Activated CD4-positive, alpha-beta T cell treated with anti-CD3 and anti-CD28 coated beads for 36 hours (primary cell): Measurements from ENCODE around the gene SLC41A1. TPM values are rescaled to one million over a fixed set of nuclear protein-coding genes. Genes with fewer than 3 reads are reported as not detected.

Experiments
- ATAC-seq: fragments of 200-7000 bp; cut with Tn5 transposase; one replicate; pipeline ENCODE4 v1.10.0; 2021; ENCODE audit warnings: mild to moderate bottlenecking, moderate library complexity
- CTCF ChIA-PET: fragments of 350-600 bp; sonication (Branson Sonifier 250); formaldehyde crosslinking; loops from one replicate; lab custom pipeline; 2021; ENCODE audit warnings: antibody characterized with exemption; lab: Charles Lee
- POLR2A ChIA-PET: fragments of 350-600 bp; sonication (Branson Sonifier 250); formaldehyde crosslinking; loops from one replicate; lab custom pipeline; 2021; ENCODE audit warnings: antibody characterized with exemption, inconsistent platforms; lab: Charles Lee
- DNase-seq: peaks from one replicate; pipeline ENCODE4 v3.0.0-alpha.2; 2020
- H3K27ac Mint-ChIP-seq: one replicate; pipeline ENCODE4 v1.8.0; 2021; ENCODE audit warnings: mixed read lengths
- H3K27me3 Mint-ChIP-seq: one replicate; pipeline ENCODE4 v1.8.0; 2021; ENCODE audit warnings: mixed read lengths
- H3K36me3 Mint-ChIP-seq: one replicate; pipeline ENCODE4 v1.8.0; 2021; ENCODE audit warnings: low read depth, mixed read lengths
- H3K4me1 Mint-ChIP-seq: one replicate; pipeline ENCODE4 v1.8.0; 2021; ENCODE audit warnings: mixed read lengths
- H3K4me3 Mint-ChIP-seq: one replicate; pipeline ENCODE4 v1.8.0; 2021; ENCODE audit warnings: mild to moderate bottlenecking, moderate library complexity, mixed read lengths
- H3K9me3 Mint-ChIP-seq: one replicate; pipeline ENCODE4 v1.8.0; 2021; ENCODE audit warnings: low read depth, mixed read lengths
- intact Hi-C, 2 experiments: fragments of 100-400 bp; cut with DNase I in 1 of 2; cut with micrococcal nuclease in 1 of 2; formaldehyde crosslinking; loops; one replicate each; pipeline versions ENCODE4 v1.14.2 to v1.15.1; 2022 to 2024; cut with DNase I, micrococcal nuclease
- total RNA-seq, 2 experiments: library from RNA; stranded (reverse); gene quantifications; one replicate each; pipeline ENCODE4 v1.2.3, GENCODE V29; 2021

The SLC41A1 gene
- total RNA-seq, 2 experiments from 2014 or later, result 34.4 to 41.5 TPM

DNA sequence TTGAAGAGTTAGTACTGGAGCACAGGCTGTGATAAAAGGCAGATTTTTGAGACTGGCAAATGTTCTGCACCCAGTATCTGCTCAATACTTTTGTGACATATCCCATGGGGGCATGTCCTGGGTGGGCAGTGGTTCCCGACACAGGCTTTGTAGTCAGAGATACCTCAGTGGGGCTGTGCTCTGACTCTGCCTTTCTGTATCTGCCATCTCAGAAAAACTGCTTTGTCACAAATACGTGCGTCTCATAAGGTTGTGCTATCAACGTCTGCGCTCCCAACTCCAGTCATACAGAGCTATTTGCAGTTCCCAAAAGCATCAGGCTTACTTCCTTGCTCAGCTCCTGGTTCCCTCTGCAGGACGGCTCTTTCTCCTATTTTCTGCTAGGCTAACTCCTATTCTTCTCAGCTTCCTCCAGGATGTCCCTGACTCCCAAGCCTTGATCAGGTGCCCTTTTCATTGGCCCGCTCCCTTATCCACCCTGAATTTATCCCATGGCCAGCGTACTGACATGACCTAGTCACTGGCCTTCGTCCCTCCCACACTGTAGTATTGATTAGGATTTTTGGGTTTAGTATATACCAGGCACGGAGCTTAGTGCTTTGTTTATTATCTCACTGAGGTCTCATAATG lies 25.6 kb downstream of the SLC41A1 start:
- ATAC-seq (no peak), DNase-seq (no peak)
- Mint-ChIP-seq H3K27ac (no peak overlapping the region), H3K4me3 (no peak overlapping the region), H3K27me3 (no peaks in the 10 kb centered on the region), H3K4me1 (peaks cover 5% of the 10 kb centered on the region), H3K36me3 (peaks cover 14% of the 10 kb centered on the region), H3K9me3 (no peaks in the 10 kb centered on the region)
- ChIA-PET POLR2A (no interaction called here), CTCF (interaction anchor here (0.7 to 2.7 kb wide), 4 partner anchors 24 to 319 kb away, joined by 3 to 15 read pairs (median 4); no protein-coding TSS in a partner anchor)
- intact Hi-C loops, result no loop called here

DNA sequence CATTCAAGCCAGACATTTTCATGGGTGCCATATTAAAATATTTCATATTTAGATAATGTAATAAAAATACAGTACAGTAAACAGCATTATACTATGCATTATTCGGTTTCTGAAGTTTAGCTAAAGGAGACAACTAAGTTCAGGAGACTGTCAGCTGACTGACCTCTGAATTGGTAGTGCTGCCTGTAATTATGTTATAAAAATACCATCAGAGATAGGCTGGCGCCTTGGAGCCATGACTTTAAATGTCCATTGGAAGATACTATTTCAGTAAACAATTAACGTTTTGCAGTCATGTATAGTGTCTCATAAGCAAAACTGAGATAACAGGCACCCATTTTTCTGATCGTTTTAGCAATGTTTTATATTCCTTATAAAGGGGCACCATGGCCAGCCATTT lies 26.4 kb downstream of the SLC41A1 start:
- intact Hi-C loops, result no loop called here
- H3K9me3 Mint-ChIP-seq, result no peaks in the 10 kb centered on the region
- DNase-seq (no peak), ATAC-seq (no peak)
- ChIA-PET POLR2A (interaction anchor here (0.7 kb wide), 1 partner anchor 30 kb away, joined by 5 read pairs; no protein-coding TSS in a partner anchor), CTCF (interaction anchor here (1.2 to 2.7 kb wide), 2 partner anchors 127 to 190 kb away, joined by 4 to 15 read pairs; no protein-coding TSS in a partner anchor)
- peaks cover 10% of the 10 kb centered on the region for H3K36me3 Mint-ChIP-seq
- no peak overlapping the region for H3K27ac Mint-ChIP-seq
- no peaks in the 10 kb centered on the region for H3K27me3 Mint-ChIP-seq
- no peak overlapping the region for H3K4me3 Mint-ChIP-seq
- H3K4me1 Mint-ChIP-seq, result peaks cover 5% of the 10 kb centered on the region

DNA sequence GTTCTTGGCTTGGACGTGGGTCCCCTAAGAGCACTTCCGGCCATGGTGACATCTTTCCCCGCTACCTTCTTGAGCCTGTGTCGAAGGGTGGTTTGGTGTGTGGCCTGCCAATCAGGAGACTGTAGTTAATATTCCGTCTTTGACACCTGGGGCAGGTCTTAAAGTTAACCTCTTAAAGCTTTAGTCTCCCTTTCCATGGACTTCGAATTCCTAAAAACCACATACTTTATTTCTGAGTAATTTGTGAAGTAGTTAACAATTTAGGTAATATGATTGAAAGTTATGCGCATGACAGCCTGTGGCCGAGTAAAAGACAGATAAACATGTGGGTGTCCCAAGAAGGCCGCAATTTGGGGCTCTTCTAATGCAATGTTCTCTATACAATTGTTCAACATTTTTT lies 27.6 kb downstream of the SLC41A1 start:
- DNase-seq, result no peak
- H3K4me1 Mint-ChIP-seq, result peaks cover 5% of the 10 kb centered on the region
- no peak for ATAC-seq
- CTCF ChIA-PET, result interaction anchor here (0.6 to 1.2 kb wide), 3 partner anchors 9 to 73 kb away, joined by 3 read pairs; no protein-coding TSS in a partner anchor
- no peaks in the 10 kb centered on the region for H3K27me3 Mint-ChIP-seq
- POLR2A ChIA-PET, result no interaction called here
- no peak overlapping the region for H3K4me3 Mint-ChIP-seq
- no peaks in the 10 kb centered on the region for H3K9me3 Mint-ChIP-seq
- intact Hi-C loops, result no loop called here
- no peak overlapping the region for H3K27ac Mint-ChIP-seq
- H3K36me3 Mint-ChIP-seq, result no peaks in the 10 kb centered on the region

DNA sequence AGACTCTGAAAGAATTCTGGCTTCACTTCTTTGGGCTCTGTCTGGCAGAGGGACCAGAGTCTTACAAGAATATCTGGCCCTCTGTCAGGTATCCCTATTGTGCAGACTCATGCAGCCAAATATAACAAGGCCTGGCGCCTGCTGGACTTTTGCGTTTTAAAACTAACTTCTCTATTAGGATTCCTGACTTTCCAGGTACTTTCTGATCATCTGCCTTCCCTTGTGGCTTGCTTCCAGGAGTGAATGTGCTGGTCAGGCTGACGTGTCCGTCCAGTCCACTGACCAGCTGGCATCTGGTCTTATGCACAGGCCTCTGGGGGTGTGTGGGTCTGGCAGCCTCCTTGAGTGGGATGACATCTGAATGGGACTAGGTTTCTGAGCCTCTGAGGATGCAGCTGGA lies 29.1 kb downstream of the SLC41A1 start:
- DNase-seq, result no peak
- intact Hi-C loops, result no loop called here
- Mint-ChIP-seq H3K27ac (no peak overlapping the region), H3K36me3 (no peaks in the 10 kb centered on the region), H3K9me3 (no peaks in the 10 kb centered on the region), H3K4me1 (peaks cover 5% of the 10 kb centered on the region), H3K27me3 (no peaks in the 10 kb centered on the region), H3K4me3 (no peak overlapping the region)
- no peak for ATAC-seq
- POLR2A ChIA-PET, result no interaction called here
- CTCF ChIA-PET, result no interaction called here

DNA sequence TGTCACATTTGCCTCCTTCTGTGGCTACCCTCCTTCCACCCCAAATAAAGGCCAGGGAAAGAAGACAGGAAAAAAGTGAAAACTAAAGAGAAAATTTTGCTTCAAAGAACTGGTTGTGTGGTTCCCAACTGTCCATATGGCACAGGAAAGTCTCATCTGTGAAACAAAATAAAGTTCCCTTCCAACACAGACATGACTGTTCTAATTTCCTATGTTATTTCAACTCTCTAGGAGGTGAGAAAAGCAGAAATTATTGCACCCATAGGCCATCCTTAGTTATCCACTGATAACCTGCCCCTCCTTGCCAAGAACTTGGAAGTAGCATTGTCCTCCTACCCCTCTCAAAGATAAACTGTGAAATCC lies 29.6 kb downstream of the SLC41A1 start:
- no peak for DNase-seq
- H3K4me1 Mint-ChIP-seq, result peaks cover 5% of the 10 kb centered on the region
- no peaks in the 10 kb centered on the region for H3K9me3 Mint-ChIP-seq
- H3K4me3 Mint-ChIP-seq, result no peak overlapping the region
- no peak for ATAC-seq
- H3K27ac Mint-ChIP-seq, result no peak overlapping the region
- intact Hi-C loops, result no loop called here
- ChIA-PET CTCF (interaction anchor here (1.0 to 1.7 kb wide), 4 partner anchors 31 to 194 kb away, joined by 3 to 6 read pairs (median 5); no protein-coding TSS in a partner anchor), POLR2A (no interaction called here)
- no peaks in the 10 kb centered on the region for H3K36me3 Mint-ChIP-seq
- no peaks in the 10 kb centered on the region for H3K27me3 Mint-ChIP-seq

DNA sequence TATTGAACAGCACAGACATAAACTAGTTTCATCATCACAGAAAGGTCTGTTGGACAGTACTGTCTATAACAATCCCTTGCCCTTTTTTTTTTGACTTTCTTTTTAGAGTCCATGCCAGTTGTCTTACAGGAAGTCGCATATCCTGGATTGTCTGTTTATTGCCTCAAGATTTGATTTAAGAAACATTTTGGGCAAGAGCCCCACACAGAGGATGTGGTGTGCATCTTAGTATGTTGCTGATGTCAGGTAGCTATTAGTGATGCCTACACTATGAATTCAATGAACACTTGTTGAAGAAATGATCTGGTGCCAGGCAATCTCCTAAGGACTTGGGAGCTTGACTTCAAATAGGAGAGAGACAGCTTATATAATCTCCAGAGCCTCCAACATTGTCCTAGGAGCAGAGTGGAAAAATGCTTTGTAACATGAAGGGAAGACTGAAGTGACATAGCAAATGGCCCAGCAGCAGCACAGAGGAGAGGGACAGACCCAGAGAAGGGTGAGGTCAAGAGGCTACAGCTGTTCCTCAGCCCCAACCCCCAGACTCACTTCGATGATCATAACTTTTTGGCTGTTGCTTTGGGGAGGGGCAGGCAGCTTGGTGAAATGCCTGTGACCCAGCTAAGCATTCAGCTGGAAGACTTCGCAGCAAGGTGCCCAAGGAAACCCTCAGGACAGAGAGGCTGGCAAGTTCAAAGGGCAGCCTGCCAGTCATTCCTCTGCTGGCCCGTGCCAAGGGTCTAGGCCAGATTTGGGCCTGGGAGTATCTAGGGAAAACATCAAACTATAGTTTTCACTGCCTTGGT lies 30.2 kb downstream of the SLC41A1 start:
- H3K27ac Mint-ChIP-seq, result no peak overlapping the region
- POLR2A ChIA-PET, result no interaction called here
- ATAC-seq (peak; percentile 76), DNase-seq (no peak)
- no peaks in the 10 kb centered on the region for H3K27me3 Mint-ChIP-seq
- no peaks in the 10 kb centered on the region for H3K36me3 Mint-ChIP-seq
- no peaks in the 10 kb centered on the region for H3K9me3 Mint-ChIP-seq
- intact Hi-C loops, result loop anchor here in 1 of 2 experiments (1.0 kb wide), 1 partner anchor 124 kb away; no protein-coding TSS in a partner anchor
- CTCF ChIA-PET, result interaction anchor here (1.0 to 1.7 kb wide), 6 partner anchors 10 to 195 kb away, joined by 3 to 6 read pairs (median 4); no protein-coding TSS in a partner anchor
- peaks cover 5% of the 10 kb centered on the region for H3K4me1 Mint-ChIP-seq
- H3K4me3 Mint-ChIP-seq, result no peak overlapping the region

DNA sequence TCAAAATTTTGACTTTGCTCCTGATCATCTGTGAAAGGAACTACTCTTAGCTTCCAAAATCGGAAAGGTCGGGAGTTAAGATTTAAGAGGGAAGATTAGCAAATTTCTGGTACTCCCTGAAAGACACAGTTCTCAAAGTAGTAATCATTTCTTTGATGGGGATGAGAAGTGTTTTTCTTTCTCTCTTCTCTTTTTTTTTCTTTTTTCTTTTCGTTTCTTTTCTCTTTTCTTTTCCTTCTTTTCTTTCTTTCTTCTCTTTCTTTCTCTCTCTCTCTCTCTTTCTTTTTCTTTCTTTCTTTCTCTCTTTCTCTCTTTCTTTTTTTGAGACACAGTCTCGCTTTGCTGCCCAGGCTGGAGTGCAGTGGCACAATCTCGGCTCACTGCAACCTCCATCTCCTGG lies 32.7 kb downstream of the SLC41A1 start:
- no peaks in the 10 kb centered on the region for H3K27me3 Mint-ChIP-seq
- no peak overlapping the region for H3K4me3 Mint-ChIP-seq
- no peaks in the 10 kb centered on the region for H3K36me3 Mint-ChIP-seq
- peaks cover 17% of the 10 kb centered on the region for H3K4me1 Mint-ChIP-seq
- ATAC-seq, result no peak
- POLR2A ChIA-PET, result no interaction called here
- DNase-seq, result no peak
- no peak overlapping the region for H3K27ac Mint-ChIP-seq
- no peaks in the 10 kb centered on the region for H3K9me3 Mint-ChIP-seq
- CTCF ChIA-PET, result no interaction called here
- intact Hi-C loops, result no loop called here

DNA sequence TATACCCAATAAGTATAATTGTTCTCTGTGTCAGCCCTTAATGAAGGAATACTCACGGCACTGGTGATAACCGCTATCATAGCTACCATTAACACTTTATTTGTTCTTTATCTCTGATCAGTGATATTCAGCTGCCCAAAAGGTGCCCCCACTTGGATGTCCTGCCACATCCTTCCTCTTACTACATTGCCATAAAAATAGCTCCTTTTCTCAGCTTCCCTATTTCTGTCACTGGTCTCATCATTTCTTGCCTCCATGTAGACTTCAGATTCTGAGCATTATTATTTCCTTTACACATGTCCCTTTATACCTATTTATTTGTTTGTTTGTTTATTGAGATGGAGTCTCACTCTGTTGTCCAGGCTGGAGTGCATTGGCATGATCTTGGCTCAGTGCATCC lies 35.0 kb downstream of the SLC41A1 start:
- POLR2A ChIA-PET, result interaction anchor here (0.6 kb wide), 1 partner anchor 64 kb away, joined by 5 read pairs; no protein-coding TSS in a partner anchor
- Mint-ChIP-seq H3K9me3 (no peaks in the 10 kb centered on the region), H3K27me3 (no peaks in the 10 kb centered on the region), H3K36me3 (peaks cover 3% of the 10 kb centered on the region), H3K4me3 (no peak overlapping the region), H3K27ac (no peak overlapping the region), H3K4me1 (peaks cover 33% of the 10 kb centered on the region)
- no peak for DNase-seq
- CTCF ChIA-PET, result interaction anchor here (1.0 to 1.4 kb wide), 3 partner anchors 14 to 186 kb away, joined by 3 to 4 read pairs (median 3); no protein-coding TSS in a partner anchor
- intact Hi-C loops, result loop anchor here in 1 of 2 experiments (10.0 kb wide), 1 partner anchor 797 kb away; no protein-coding TSS in a partner anchor
- no peak for ATAC-seq

DNA sequence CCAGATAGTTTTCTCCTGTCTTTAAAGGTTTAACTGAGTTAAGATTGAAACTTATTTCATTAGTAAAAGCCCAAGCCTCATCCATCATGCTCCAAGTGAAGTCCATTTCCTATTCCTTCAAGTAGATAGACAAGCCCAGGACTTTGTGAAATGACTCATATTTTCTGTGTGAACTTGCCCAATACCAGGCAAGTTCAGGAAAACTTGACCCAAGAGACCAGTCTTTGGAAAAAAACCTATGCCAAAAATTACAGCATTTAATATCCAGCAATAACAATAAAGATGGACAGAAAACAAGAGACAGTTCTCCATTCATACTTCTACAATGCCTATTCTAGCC lies 37.3 kb downstream of the SLC41A1 start:
- DNase-seq (no peak), ATAC-seq (no peak)
- no peaks in the 10 kb centered on the region for H3K27me3 Mint-ChIP-seq
- H3K4me1 Mint-ChIP-seq, result peaks cover 50% of the 10 kb centered on the region
- H3K36me3 Mint-ChIP-seq, result peaks cover 15% of the 10 kb centered on the region
- POLR2A ChIA-PET, result interaction anchor here (1.4 to 3.2 kb wide), 2 partner anchors 26 to 144 kb away, joined by 3 to 21 read pairs; partner anchors contain the start of genes ELK4 and NUCKS1
- CTCF ChIA-PET, result interaction anchor here (0.7 to 1.5 kb wide), 6 partner anchors 15 to 296 kb away, joined by 3 to 7 read pairs (median 4); no protein-coding TSS in a partner anchor
- intact Hi-C loops, result loop anchor here (1.0 to 10.0 kb wide), 8 partner anchors 26 to 799 kb away; partner anchors contain the start of genes SLC41A1 (in 2 of the 2) and PM20D1 (in 1 of the 2)
- no peaks in the 10 kb centered on the region for H3K9me3 Mint-ChIP-seq
- H3K27ac Mint-ChIP-seq, result peak overlapping the region; percentile 90
- H3K4me3 Mint-ChIP-seq, result peak overlapping the region; percentile 89

DNA sequence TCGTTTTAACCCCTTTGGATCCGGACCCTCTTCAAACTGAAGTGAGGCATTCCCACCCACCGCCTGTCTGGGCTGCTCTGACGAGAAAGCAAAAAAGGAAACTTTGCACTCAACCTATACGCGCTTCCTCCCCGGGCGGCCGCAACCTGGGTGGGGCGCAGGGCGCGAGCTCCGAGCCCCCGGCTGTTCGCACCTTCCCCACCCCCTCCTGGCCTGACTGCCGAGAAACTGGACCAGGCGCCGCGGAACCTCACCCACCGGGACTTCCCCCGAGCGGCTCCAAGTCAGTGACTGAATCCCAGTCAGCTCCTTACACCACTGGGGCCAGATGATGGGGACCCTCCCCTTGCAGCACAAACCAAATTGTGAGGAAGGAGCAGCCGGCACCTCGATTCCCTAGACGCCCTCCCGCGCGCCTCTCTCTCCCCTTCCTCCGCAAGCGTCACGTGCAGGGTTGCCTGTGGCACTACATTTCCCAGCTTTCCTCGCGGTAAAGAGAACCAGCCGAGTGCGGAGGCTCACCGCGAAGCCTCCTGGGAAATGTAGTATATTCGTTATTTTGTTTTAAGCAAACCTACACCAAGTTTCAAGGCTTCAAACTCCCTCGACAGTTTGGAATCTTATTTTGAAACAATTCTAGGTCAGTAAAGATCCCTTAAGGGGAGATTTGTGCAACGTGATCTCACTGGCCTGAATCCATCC lies 37.8 kb downstream of the SLC41A1 start, which contains the start of gene RAB29:
Gene RAB29 (minus strand): TSS at position 468 of the 702 bp plus-strand sequence. CDS start 526 bp downstream, outside the sequence.
- POLR2A ChIA-PET, result interaction anchor here (1.0 to 3.2 kb wide), 4 partner anchors 26 to 143 kb away, joined by 3 to 21 read pairs (median 3); partner anchors contain the start of genes ELK4 and NUCKS1
- no peaks in the 10 kb centered on the region for H3K27me3 Mint-ChIP-seq
- intact Hi-C loops, result loop anchor here (1.0 to 10.0 kb wide), 8 partner anchors 26 to 800 kb away; partner anchors contain the start of genes SLC41A1 (in 2 of the 2) and PM20D1 (in 1 of the 2)
- H3K36me3 Mint-ChIP-seq, result peaks cover 20% of the 10 kb centered on the region
- H3K4me3 Mint-ChIP-seq, result peak within 1 kb of the TSS; percentile 89
- ATAC-seq (peak; percentile 80), DNase-seq (peak; percentile 93)
- CTCF ChIA-PET, result interaction anchor here (0.6 to 1.9 kb wide), 10 partner anchors 14 to 295 kb away, joined by 3 to 5 read pairs (median 3); no protein-coding TSS in a partner anchor
- peaks cover 55% of the 10 kb centered on the region for H3K4me1 Mint-ChIP-seq
- H3K27ac Mint-ChIP-seq, result peak within 1 kb of the TSS; percentile 90
- H3K9me3 Mint-ChIP-seq, result no peaks in the 10 kb centered on the region
